HG03159 (cell line): Measurements from ENCODE around the gene RAB3A.

ENCODE experiments used
- ATAC-seq: cut with Tn5 transposase; IDR thresholded peaks from one replicate; pipeline ENCODE4 v1.9.1; 2021; ENCODE audit warnings: mild to moderate bottlenecking, moderate library complexity; ENCODE audit not compliant: unreplicated experiment

RAB3A gene

GRCh38 chr19:18152817-18153555 lies 50.9 kb downstream of the RAB3A start, which contains the start of gene PIK3R2:
PIK3R2 (plus strand) TSS chr19:18153163; CDS start chr19:18155880, 2,717 bp downstream.
- peak; percentile 77 for ATAC-seq

DNA sequence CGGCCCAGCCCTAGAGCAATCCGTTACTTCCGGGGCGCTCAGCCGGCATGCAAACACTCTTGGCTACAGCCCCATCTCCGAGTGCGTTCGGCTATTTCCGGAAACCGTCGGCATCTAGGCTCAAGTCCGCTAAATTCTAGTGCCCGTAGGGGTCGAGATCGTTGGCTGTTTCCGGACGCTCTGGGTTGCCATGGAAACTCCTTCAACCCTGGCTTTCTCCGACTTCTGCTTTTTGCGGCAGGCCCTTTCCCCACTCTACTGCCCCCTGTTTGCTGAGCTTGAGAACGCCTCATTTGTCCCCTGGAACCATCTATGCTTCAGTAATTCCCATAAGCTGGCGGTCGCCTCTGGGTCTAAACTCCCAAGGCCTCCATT lies 51.4 kb downstream of the RAB3A start:
- peak; percentile 64 for ATAC-seq

DNA sequence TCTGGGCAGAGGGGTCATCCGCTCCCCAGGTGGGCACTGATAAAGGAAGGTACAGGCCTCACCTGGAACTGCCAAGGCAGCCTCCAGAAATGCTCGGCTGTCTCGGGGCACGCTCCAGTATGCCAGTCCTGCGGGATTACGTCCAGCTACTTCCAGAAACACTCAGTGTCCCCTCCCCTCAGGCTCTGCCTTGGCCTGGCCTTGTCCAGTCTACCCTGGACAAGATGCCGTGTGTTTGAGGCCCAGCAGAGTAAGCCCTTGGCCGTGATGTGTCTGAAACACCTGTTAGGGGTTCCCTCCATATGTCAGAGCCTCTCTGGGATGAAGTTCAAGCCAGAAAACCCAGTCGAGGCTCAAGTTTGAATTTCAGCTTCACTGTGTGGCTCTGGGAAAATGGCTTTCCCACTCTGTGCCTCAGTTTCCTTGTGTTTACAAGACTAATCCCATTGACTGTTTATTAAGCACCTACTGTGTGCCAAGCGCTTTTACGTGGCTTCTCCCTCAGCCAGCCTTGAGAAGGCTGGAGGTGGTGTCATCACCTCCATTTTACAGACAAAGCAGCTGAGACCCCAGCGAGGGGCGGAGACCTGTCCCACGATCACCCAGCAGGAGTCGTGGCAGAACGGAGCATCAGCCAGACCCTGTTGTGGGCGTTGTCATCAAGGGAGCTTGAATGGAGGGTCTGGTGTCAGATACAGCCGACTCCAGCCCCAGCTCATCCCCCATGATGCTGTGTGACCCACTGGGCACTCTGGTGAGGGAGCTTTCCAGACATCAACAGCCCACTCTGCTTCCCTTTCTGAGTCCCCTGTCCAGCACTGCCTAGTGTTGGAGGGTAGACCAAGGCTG lies 52.8 kb downstream of the RAB3A start:
- ATAC-seq = no peak

GRCh38 chr19:18149596-18149975 lies 54.3 kb downstream of the RAB3A start:
- no peak for ATAC-seq

- ATAC-seq = no peak
Observed at GRCh38 chr19:18147396-18147795, 56.4 kb downstream of the RAB3A start.
